Adrenal gland (tissue), 12 donors: ENCODE measurements around the gene SGTB. TPM values are rescaled to one million over a fixed set of nuclear protein-coding genes. Genes with fewer than 3 reads are reported as not detected.

Experiments
- DNase-seq, 7 donors: peaks; one replicate each; pipeline ENCODE4 v3.0.0-alpha.2; 2019 to 2020
- H3K27ac ChIP-seq, 5 donors: fragments of 200-600 bp; sonication (generic) in 4 of 5; 1 replicate in 3 of 5; 2 replicates in 2 of 5; pipeline versions ENCODE4 v1.5.1 to v1.8.0; 2016 to 2020; ENCODE audit warnings: mild to moderate bottlenecking in 1 of 5
- H3K27me3 ChIP-seq: fragments of 200-600 bp; 2 replicates; pipeline ENCODE4 v1.8.0; 2021
- H3K36me3 ChIP-seq, 2 donors: fragments of 200-600 bp; replicated peaks in 1 of 2; 1 replicate in 1 of 2; 2 replicates in 1 of 2; pipeline versions ENCODE4 v1.5.1 to v1.8.0; 2018 to 2022
- H3K4me1 ChIP-seq, 2 donors: fragments of 200-600 bp; replicated peaks in 1 of 2; 1 replicate in 1 of 2; 2 replicates in 1 of 2; pipeline versions ENCODE4 v1.5.1 to v1.8.0; 2018 to 2021
- H3K4me3 ChIP-seq, 4 donors: fragments of 200-600 bp; sonication (generic) in 3 of 4; one replicate each; pipeline ENCODE4 v1.5.1; 2016 to 2018
- H3K9me3 ChIP-seq, 3 donors: fragments of 200-600 bp; sonication (generic) in 1 of 3; replicated peaks in 1 of 3; 1 replicate in 2 of 3; 2 replicates in 1 of 3; pipeline versions ENCODE4 v1.5.1 to v1.8.0; 2016 to 2021
- POLR2A ChIP-seq, 2 donors: fragments of 450-650 bp; IDR thresholded peaks; one replicate each; pipeline ENCODE4 v1.6.1; 2017; ENCODE audit warnings: antibody characterized with exemption in 2 of 2, mild to moderate bottlenecking in 2 of 2, moderate library complexity in 1 of 2
- WGBS, 4 donors: extraction: QIAGEN DNeasy Blood & Tissue Kit in 2 of 4; methylation state at CpG; one replicate each; pipeline versions ENCODE4 v1.1.5 to v1.1.7; 2013 to 2017; 5-methylcytosine and 5-hydroxymethylcytosine counted together
- intact Hi-C, 2 donors: fragments of 100-400 bp; cut with DNase I; formaldehyde crosslinking; loops; one replicate each; pipeline versions ENCODE4 v1.14.1 to v1.15.0; 2022 to 2023
- polyA plus RNA-seq, 3 donors: library from polyadenylated mRNA; stranded (reverse); fragments of 200-250 nt in 2 of 3; fragments of 350-450 nt in 1 of 3; fragmentation: Illumina TruSeq in 1 of 3; extraction: RNeasy Lipid Tissue Mini Kit (QIAGEN cat#74804) in 1 of 3; gene quantifications; one replicate each; pipeline ENCODE4 v1.2.3, GENCODE V29; 2013 to 2014
- total RNA-seq, 9 donors: library from RNA; depleted of rRNA in 4 of 9; stranded (reverse); fragments of >200 nt in 4 of 9; fragments of 120-200 nt in 1 of 9; fragmentation: NEBNext Ultra II Directional in 1 of 9; extraction: Animal tissue kit (Norgen Biotek cat#: 25700) in 1 of 9; gene quantifications; one replicate each; pipeline versions ENCODE4 v1.1.0 to v1.2.4, GENCODE V29; 2013 to 2023
- TF ChIP-seq, protein P1 (sequence below), 6 experiments: fragments of 450-650 bp in 4 of 6; fragments of 200-600 bp in 2 of 6; sonication (generic) in 1 of 6; IDR thresholded peaks; 1 replicate in 5 of 6; 2 replicates in 1 of 6; pipeline versions ENCODE4 v1.5.1 to v1.8.0; 2016 to 2021; ENCODE audit warnings: antibody characterized with exemption in 6 of 6, mild to moderate bottlenecking in 2 of 6, moderate library complexity in 1 of 6
- donor health status: healthy with polysubstance abuse.
- donor health status: Bipolar disorder and iron deficiency.
- donor health status: DM: yes; HTN: yes; CAD: no.
- donor health status: DM: no; HTN: no; CAD: no.
- donor health status: DM: no; HTN: no; CAD: no.
- donor health status: DM: yes; HTN: yes; CAD: no.

The SGTB gene
- total and polyA plus RNA-seq, 12 donors = 1.0 to 7.1 (median 4.1) TPM

DNA sequence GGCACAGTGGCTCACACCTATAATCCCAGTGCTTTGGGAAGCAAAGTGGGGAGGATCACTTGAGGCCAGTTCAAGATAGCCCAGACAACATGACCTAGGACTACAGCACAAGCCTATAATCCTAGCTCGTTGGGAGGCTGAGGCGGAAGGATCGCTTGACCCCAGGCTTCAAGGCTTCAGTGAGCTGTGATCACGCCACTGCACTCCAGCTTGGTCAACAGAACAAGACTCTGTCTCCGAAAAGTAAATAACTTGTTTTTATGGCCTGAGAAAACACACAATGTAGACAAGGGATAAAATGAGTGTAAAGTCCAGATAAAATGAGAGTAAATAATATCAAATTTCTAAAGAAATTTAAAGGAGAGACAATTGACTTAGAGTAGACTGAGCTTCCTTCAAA, 70.8 kb downstream of the SGTB start:
- intact Hi-C loops = no loop called here
- H3K9me3 ChIP-seq = no peaks in the 10 kb centered on the region
- WGBS, 4 donors = 74 to 96% (median 81%) methylated on average over 5 of the region's 5 CpGs
- peaks cover 0 to 11% of the 10 kb centered on the region in 2 donors for H3K36me3 ChIP-seq
- no peak for DNase-seq
- no peaks in the 10 kb centered on the region for H3K27me3 ChIP-seq
- TF ChIP-seq, protein P1, sequence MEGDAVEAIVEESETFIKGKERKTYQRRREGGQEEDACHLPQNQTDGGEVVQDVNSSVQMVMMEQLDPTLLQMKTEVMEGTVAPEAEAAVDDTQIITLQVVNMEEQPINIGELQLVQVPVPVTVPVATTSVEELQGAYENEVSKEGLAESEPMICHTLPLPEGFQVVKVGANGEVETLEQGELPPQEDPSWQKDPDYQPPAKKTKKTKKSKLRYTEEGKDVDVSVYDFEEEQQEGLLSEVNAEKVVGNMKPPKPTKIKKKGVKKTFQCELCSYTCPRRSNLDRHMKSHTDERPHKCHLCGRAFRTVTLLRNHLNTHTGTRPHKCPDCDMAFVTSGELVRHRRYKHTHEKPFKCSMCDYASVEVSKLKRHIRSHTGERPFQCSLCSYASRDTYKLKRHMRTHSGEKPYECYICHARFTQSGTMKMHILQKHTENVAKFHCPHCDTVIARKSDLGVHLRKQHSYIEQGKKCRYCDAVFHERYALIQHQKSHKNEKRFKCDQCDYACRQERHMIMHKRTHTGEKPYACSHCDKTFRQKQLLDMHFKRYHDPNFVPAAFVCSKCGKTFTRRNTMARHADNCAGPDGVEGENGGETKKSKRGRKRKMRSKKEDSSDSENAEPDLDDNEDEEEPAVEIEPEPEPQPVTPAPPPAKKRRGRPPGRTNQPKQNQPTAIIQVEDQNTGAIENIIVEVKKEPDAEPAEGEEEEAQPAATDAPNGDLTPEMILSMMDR (IDR thresholded peaks at IDR 0.05) = no peak
- TF ChIP-seq POLR2A (IDR thresholded peaks at IDR 0.05) = no peak
- H3K4me1 ChIP-seq = no peaks in the 10 kb centered on the region
- no peak overlapping the region for H3K27ac ChIP-seq
- H3K4me3 ChIP-seq = no peak overlapping the region

DNA sequence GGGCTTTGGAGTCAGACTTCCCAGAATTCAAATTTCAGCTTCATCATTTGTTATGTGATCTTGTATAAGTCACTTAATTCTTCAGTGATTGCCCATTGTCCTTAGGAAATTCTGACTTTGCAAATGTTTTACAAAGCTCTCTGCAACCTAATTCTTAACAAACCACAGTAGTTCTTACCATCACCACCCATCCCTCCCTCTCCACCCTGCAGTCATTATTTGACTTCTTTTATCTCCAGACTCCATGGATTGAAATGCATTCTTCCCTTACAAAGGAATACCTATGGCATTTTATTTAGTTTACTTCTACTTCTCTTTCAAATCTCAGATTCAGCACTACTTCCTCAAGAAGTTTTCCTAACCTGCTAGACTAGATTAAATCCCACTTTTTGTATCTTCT, 74.0 kb downstream of the SGTB start:
- no peak for TF ChIP-seq POLR2A (IDR thresholded peaks at IDR 0.05)
- TF ChIP-seq, protein P1 (IDR thresholded peaks at IDR 0.05) = no peak
- H3K27ac ChIP-seq = no peak overlapping the region
- H3K4me3 ChIP-seq = no peak overlapping the region
- intact Hi-C loops = no loop called here
- peaks cover 0 to 11% of the 10 kb centered on the region in 2 donors for H3K36me3 ChIP-seq
- no peaks in the 10 kb centered on the region for H3K27me3 ChIP-seq
- no peaks in the 10 kb centered on the region for H3K9me3 ChIP-seq
- no peaks in the 10 kb centered on the region for H3K4me1 ChIP-seq
- no peak for DNase-seq

DNA sequence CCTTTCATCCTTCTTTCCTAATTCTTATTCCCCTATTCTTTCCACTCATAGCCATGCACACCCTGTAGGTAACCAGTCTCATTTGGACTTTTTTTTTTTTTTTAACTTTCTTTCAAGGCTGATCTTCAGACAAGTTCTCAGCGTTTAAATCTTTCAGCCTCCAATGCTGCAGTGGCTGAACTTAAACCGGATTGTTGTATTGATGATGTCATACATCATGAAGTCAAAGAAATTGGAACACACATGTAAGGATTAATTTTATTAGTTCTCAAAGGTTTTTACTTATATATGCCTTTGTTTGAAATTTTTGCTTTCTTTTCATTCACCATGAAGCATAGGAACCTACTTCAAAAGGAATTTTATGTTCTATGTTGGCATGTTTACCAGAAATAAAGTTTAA, 75.0 kb downstream of the SGTB start:
- no peak for TF ChIP-seq POLR2A (IDR thresholded peaks at IDR 0.05)
- TF ChIP-seq, protein P1 (IDR thresholded peaks at IDR 0.05) = no peak
- 66 to 73% (median 69%) methylated on average over 2 of the region's 2 CpGs for WGBS, 4 donors
- Histone ChIP-seq H3K27ac (no peak overlapping the region), H3K36me3 (peaks cover 0 to 11% of the 10 kb centered on the region in 2 donors), H3K4me3 (no peak overlapping the region), H3K4me1 (no peaks in the 10 kb centered on the region), H3K27me3 (no peaks in the 10 kb centered on the region), H3K9me3 (no peaks in the 10 kb centered on the region)
- DNase-seq = no peak
- intact Hi-C loops = no loop called here

DNA sequence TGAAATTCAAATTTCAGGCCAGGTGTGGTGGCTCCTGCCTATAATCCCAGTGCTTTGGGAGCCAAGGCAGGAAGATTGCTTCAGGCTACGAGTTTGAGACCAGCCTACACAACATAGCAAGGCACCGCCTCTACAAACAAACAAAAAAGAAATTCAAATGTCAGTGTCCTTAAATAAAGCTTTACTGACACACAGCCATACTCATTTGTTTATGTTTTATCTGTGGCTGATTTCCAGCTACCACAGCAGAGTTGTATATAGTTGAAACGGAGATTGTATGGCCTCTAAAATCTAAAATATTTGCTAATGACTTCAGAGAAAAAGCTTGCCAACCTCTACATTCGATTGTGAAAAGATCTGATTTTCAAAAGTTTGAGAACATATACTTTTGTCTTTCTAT, 81.7 kb downstream of the SGTB start:
- TF ChIP-seq, protein P1 (IDR thresholded peaks at IDR 0.05) = no peak
- TF ChIP-seq POLR2A (IDR thresholded peaks at IDR 0.05) = no peak
- Histone ChIP-seq H3K4me3 (no peak overlapping the region), H3K9me3 (no peaks in the 10 kb centered on the region), H3K36me3 (peaks cover 0 to 47% of the 10 kb centered on the region in 2 donors), H3K4me1 (no peaks in the 10 kb centered on the region), H3K27ac (no peak overlapping the region), H3K27me3 (no peaks in the 10 kb centered on the region)
- no peak for DNase-seq
- 96 to 99% (median 97%) methylated on average over 4 of the region's 4 CpGs for WGBS, 4 donors
- intact Hi-C loops = no loop called here
